Frontal cortex (tissue), 4 donors: ENCODE data around the gene NEBL. TPM values are rescaled to one million over a fixed set of nuclear protein-coding genes. Genes with fewer than 3 reads are reported as not detected.
A peak's percentile ranks its signal among the peaks of the same experiment; 100 is the strongest.

ENCODE experiments used
- DNase-seq, 2 donors: peaks; one replicate each; pipeline ENCODE4 v3.0.0; 2012; ENCODE audit warnings: low spot score in 2 of 2
- FAIRE-seq: peaks from 2 replicates; lab custom pipeline; 2012; peaks lifted over from hg19 to GRCh38; lab: Jason Lieb, UNC
- total RNA-seq: library from RNA; depleted of rRNA; stranded (reverse); fragments of >200 nt; gene quantifications from one replicate; pipeline ENCODE4 v1.2.3, GENCODE V29; 2014
- donor health status: control.
- donor health status: control.
- donor health status: control.

The NEBL gene
- total RNA-seq, 1 donor from 2014 or later: 64.0 TPM

- no peak for DNase-seq
- FAIRE-seq: no peak
Observed at GRCh38 chr10:20811131-20811530, 86.0 kb downstream of the NEBL start.

- FAIRE-seq (no peak), DNase-seq (no peak)
Observed at GRCh38 chr10:20809631-20810030, 87.5 kb downstream of the NEBL start.

GRCh38 chr10:20806487-20806886 lies 90.6 kb downstream of the NEBL start:
- DNase-seq (no peak), FAIRE-seq (no peak)

- DNase-seq: no peak
- FAIRE-seq: no peak
Observed at GRCh38 chr10:20797290-20797689, 99.8 kb downstream of the NEBL start.

- FAIRE-seq (no peak), DNase-seq (no peak)
Observed at GRCh38 chr10:20795391-20795790, 101.7 kb downstream of the NEBL start.

GRCh38 chr10:20785174-20785573 lies 111.9 kb downstream of the NEBL start:
- FAIRE-seq (no peak), DNase-seq (no peak)

- DNase-seq: no peak
- FAIRE-seq: no peak
Observed at GRCh38 chr10:20778008-20778757, 118.9 kb downstream of the NEBL start.

GRCh38 chr10:20776384-20777118 lies 120.6 kb downstream of the NEBL start:
- DNase-seq (no peak), FAIRE-seq (no peak)

GRCh38 chr10:20771051-20771450 lies 126.1 kb downstream of the NEBL start:
- no peak for FAIRE-seq

GRCh38 chr10:20769481-20769880 lies 127.6 kb downstream of the NEBL start:
- FAIRE-seq: no peak
- DNase-seq: no peak

More at GRCh38 chr10:20771051-20771450, 126.1 kb downstream of the NEBL start:
- no peak for DNase-seq

- FAIRE-seq (peak; percentile 89), DNase-seq (no peak)
Observed at GRCh38 chr10:20768843-20769242, 128.3 kb downstream of the NEBL start.

- FAIRE-seq: no peak
- no peak for DNase-seq
Observed at GRCh38 chr10:20767028-20767427, 130.1 kb downstream of the NEBL start.

- FAIRE-seq: no peak
- DNase-seq: no peak
Observed at GRCh38 chr10:20765066-20765465, 132.0 kb downstream of the NEBL start.

- DNase-seq: no peak
- no peak for FAIRE-seq
Observed at GRCh38 chr10:20760460-20760859, 136.7 kb downstream of the NEBL start.

- no peak for FAIRE-seq
- DNase-seq: no peak
Observed at GRCh38 chr10:20748551-20748950, 148.6 kb downstream of the NEBL start.

GRCh38 chr10:20747782-20748181 lies 149.3 kb downstream of the NEBL start:
- no peak for FAIRE-seq
- DNase-seq: no peak

GRCh38 chr10:20746856-20747255 lies 150.3 kb downstream of the NEBL start:
- DNase-seq (no peak), FAIRE-seq (no peak)

- FAIRE-seq: no peak
Observed at GRCh38 chr10:20745556-20746375, 151.3 kb downstream of the NEBL start.

GRCh38 chr10:20744821-20745220 lies 152.3 kb downstream of the NEBL start:
- no peak for FAIRE-seq
- DNase-seq: no peak

More at GRCh38 chr10:20745556-20746375, 151.3 kb downstream of the NEBL start:
- no peak for DNase-seq

GRCh38 chr10:20743942-20744341 lies 153.2 kb downstream of the NEBL start:
- DNase-seq: no peak

More at GRCh38 chr10:20743942-20744341, 153.2 kb downstream of the NEBL start:
- no peak for FAIRE-seq
